GM18505 (cell line): ENCODE measurements around the gene KIAA1671.
"Not testable (repeated sequence)": the region's sequence is repeated elsewhere in the genome, so short reads cannot be mapped to it uniquely, and the experiment has no call there.

ENCODE experiments used
- ATAC-seq: cut with Tn5 transposase; IDR thresholded peaks from one replicate; pipeline ENCODE4 v1.9.1; 2021; ENCODE audit not compliant: unreplicated experiment
- POLR2A ChIP-seq: IDR thresholded peaks from 4 replicates; pipeline ENCODE4 v1.6.1; 2011; ENCODE audit warnings: borderline replicate concordance; ENCODE audit not compliant: insufficient read depth, insufficient read length; ENCODE audit errors: extremely low read depth

Gene KIAA1671

GRCh38 chr22:24951942-24952836, at the start of gene KIAA1671:
KIAA1671 (plus strand) TSS chr22:24952716; CDS start chr22:25028000, 75,284 bp downstream.
- peak; percentile 68 for ATAC-seq
- no peak for TF ChIP-seq POLR2A

- ATAC-seq: no peak
Measured at GRCh38 chr22:24905909-24906308, 46.6 kb upstream of the KIAA1671 start.

DNA sequence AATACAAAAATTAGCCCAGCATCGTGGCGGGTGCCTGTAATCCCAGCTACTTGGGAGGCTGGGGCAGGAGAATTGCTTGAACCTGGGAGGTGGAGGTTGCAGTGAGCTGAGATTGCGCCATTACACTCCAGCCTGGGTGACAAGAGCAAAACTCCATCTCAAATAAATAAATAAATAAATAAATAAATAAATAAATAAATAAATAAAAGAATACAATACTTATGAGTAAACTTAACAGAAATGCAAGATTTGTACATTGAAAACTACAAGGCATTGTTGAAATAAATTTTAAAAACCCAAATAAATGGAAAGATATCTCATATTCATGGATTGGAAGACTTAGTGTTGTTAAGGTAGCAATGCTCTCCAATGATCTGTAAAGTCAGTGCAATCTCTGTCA, 45.4 kb upstream of the KIAA1671 start:
- ATAC-seq: not testable (repeated sequence)

More at GRCh38 chr22:24905909-24906308, 46.6 kb upstream of the KIAA1671 start:
- TF ChIP-seq POLR2A: no peak

DNA sequence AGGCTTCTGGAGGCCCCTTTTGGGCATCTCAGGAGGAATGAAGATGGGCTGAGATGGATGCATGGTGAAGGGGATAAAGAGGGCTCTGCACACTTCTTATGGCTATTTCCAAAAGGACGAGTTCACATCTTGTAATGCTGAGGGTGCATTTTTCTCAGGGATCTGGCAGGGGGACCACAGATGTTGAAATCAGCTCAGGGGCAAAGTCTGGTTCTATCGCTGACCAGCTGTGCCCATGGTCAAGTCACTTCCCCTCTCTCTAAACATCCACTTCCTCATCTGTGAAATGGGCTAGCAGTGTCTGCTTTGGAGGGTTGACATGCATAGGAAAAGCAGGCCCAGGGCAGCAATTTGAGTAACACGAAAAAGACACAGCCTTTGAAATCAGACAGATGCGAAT, 32.5 kb upstream of the KIAA1671 start:
- TF ChIP-seq POLR2A: no peak
- no peak for ATAC-seq

DNA sequence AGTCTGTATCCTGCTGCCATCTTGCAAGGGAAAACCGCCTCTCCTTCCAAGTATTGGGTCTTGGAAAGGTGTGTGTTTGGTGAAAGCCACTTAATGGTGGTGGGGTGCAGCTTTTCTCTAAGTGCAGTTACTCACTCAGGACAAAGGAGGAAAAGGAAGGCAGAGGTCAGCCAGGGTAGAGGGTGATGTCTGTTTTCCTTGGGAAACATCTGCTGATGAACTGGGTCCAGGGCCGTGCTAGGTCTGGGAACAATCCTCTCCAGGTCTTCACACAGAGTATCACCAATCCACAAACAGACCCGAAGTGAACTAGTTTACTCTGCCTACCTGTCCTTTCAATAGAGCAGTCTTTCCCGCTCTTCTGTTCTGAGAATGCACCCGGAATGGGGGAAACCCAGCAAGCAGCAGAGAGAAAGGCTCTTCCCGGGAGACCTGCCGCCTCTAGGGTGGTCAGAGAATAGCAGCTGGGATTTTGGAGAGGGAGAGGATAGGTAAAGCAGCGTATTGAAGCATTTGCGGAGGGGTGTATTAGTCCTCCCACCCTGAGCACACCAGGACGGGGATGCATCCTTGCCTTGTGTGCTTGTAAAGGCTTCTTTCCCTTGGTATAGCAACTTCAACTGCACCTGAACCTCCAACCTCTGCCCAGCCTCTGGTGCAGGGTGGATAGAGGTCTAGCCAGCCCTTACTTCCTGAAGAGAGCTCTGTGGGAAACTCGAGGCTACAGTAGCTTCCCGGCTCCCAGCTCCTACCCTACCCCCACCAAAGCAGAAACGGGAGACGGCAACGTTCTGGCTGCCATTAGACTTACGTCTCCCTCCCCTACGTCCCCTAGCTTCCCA, 26.7 kb upstream of the KIAA1671 start:
- TF ChIP-seq POLR2A: no peak
- ATAC-seq: no peak

DNA sequence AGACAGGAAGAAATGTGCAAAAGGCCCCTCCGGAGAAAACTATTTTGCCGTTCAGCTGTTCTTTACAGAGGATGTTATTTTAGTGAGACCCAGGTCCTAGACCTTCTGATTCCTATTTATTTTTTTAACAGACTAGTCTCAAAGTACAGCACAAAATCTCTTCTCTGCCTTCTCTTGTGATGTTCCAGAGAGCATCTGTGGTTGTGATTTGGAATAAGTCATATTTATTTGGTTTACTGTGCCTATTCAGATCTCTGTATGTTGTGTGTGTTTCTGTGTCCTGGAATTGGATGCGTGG, 26.1 kb upstream of the KIAA1671 start:
- TF ChIP-seq POLR2A: no peak
- no peak for ATAC-seq

GRCh38 chr22:24926849-24927579, 25.5 kb upstream of the KIAA1671 start:
- ATAC-seq: no peak
- no peak for TF ChIP-seq POLR2A

DNA sequence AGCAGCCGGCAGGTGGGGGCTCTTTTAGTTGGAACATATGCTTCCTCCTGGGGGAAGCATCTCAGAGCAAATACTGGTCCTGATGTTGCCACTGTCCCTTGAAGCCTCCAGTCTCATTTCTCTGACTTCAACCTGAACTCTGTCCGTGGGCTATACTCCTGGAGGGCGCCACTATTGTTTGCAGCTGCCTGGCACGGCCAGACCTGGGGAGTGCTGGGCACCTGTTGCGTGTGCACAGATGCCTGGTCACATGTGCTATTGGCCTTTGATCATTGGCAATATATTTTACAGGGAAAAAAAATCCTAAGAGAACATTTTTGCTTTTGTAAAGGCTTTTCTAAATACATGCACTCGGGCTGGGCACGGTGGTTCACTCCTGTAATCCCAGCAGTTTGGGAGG, 24.2 kb upstream of the KIAA1671 start:
- no peak for TF ChIP-seq POLR2A
- ATAC-seq: no peak

GRCh38 chr22:24930678-24931077, 21.8 kb upstream of the KIAA1671 start:
- no peak for TF ChIP-seq POLR2A

DNA sequence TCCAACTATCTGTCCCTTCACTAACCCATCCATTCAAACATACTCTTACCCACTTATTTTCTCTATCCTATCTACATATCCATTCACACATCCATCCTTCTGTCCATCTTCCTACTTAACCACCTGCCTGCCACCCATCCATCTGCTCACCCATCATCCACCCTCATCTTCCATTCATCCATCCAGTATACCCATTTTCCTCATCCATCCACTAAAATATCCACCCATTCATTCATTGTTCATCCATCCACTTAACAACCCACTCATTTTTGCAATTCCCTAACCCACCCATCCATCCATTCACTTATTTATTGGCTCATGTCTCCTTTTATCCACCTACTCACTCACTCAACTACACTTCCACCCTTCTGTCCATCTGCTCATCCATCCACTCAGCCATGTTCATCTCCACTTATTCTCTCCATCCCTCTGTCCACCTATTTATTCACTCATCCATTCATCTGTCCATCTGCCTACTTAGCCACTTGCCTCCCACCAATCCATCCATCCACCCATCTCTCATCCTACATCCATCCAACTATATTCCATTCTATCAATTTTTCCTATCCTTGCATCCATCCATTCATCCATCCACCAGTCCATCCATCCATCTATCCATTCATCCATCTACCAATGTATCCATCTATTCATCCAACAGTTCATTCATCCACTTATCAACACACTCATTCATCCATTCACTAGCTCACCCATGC, 16.6 kb upstream of the KIAA1671 start:
- no peak for ATAC-seq
- TF ChIP-seq POLR2A: no peak

More at GRCh38 chr22:24930678-24931077, 21.8 kb upstream of the KIAA1671 start:
- no peak for ATAC-seq

- TF ChIP-seq POLR2A: no peak
- no peak for ATAC-seq
Measured at GRCh38 chr22:24937114-24937513, 15.4 kb upstream of the KIAA1671 start.

GRCh38 chr22:24938741-24939341, 13.7 kb upstream of the KIAA1671 start:
- no peak for TF ChIP-seq POLR2A
- ATAC-seq: no peak
